ENCODE results near the gene TCEANC2. TPM values are rescaled to one million over a fixed set of nuclear protein-coding genes. Genes with fewer than 3 reads are reported as not detected.

TCEANC2 gene
- total and polyA plus RNA-seq, 2 of the 4 experiments (the other 2 are of a cell fraction) = 2.4 to 3.2 TPM

DNA sequence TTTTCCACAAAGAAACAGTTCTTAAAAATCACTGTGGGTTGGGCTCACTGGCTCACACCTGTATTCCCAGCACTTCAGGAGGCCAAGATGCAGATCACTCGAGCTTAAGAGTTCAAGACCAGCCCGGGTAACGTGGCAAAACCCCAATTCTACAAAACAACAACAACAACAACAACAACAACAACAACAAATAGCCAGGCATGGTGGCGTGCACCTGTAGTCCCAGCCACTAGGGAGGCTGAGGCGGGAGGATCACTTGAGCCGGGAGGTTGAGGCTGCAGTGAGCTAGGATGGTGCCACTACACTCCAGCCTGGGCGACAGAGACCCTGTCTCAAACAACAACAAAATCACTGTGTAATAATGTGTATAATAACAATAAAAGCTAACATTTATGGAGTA is 58.6 kb downstream of the TCEANC2 start:
- Histone ChIP-seq H3K9me1 (ENCODE audit: insufficient read depth, low read length) (no peaks in the 10 kb centered on the region; the same call in 1 of the 2 replicates), H3K9me3 (ENCODE audit: control insufficient read depth, insufficient read depth, low read length) (no peaks in the 10 kb centered on the region), H2BK15ac (ENCODE audit: low read depth, low read length) (no peak overlapping the region), H3K9ac (ENCODE audit: low read depth, low read length) (no peak overlapping the region), H2AK9ac (replicated peaks; ENCODE audit: low read depth, low read length, poor library complexity) (no peak overlapping the region), H2AFZ (replicated peaks; ENCODE audit: low read length, poor library complexity) (no peak overlapping the region), H3K18ac (ENCODE audit: low read depth, low read length) (no peak overlapping the region), H3K4me1 (ENCODE audit: control insufficient read depth, insufficient read depth, low read length) (peaks cover 4% of the 10 kb centered on the region; the same call in 1 of the 2 replicates), H3K23ac (ENCODE audit: low read depth, low read length) (no peak overlapping the region), H2BK5ac (ENCODE audit: low read depth, low read length, poor library complexity, severe bottlenecking) (no peak overlapping the region), H2BK20ac (ENCODE audit: low read depth, low read length) (no peak overlapping the region), H3K14ac (replicated peaks; ENCODE audit: low read depth, low read length) (no peak overlapping the region), H4K8ac (ENCODE audit: low read depth in 2 of 2, low read length in 2 of 2) (no peak overlapping the region), H3K36me3 (ENCODE audit: control insufficient read depth, insufficient read depth, low read length) (no peaks in the 10 kb centered on the region), H3K4me2 (ENCODE audit: low read depth, low read length) (no peak overlapping the region), H2AK5ac (ENCODE audit: low read depth, low read length) (no peak overlapping the region), H4K91ac (ENCODE audit: insufficient read depth, low read depth, low read length) (no peak overlapping the region), H3K27ac (ENCODE audit: insufficient read depth, low read length) (no peak overlapping the region), H3K27me3 (ENCODE audit: control insufficient read depth, insufficient read depth, low read length) (no peaks in the 10 kb centered on the region; the same call in 1 of the 2 replicates), H3K79me1 (ENCODE audit: low read depth in 1 of 2, low read length in 2 of 2) (no peaks in the 10 kb centered on the region), H3K56ac (ENCODE audit: extremely low read depth, insufficient read depth, low read length) (no peak overlapping the region), H3K4me3 (ENCODE audit: insufficient read depth, low read depth, low read length) (no peak overlapping the region), H4K20me1 (ENCODE audit: insufficient read depth, low read length) (no peaks in the 10 kb centered on the region), H2BK120ac (ENCODE audit: low read depth, low read length) (no peak overlapping the region), H4K5ac (ENCODE audit: low read depth, low read length) (no peak overlapping the region), H3K4ac (ENCODE audit: low read depth, low read length) (no peak overlapping the region)
- TF ChIP-seq RAD21 (IDR thresholded peaks at IDR 0.05; ENCODE audit: low read length) = no peak
- TF ChIP-seq RCOR1 (IDR thresholded peaks at IDR 0.05; ENCODE audit: insufficient replicate concordance, low read length) = no peak
- TF ChIP-seq, protein P1, sequence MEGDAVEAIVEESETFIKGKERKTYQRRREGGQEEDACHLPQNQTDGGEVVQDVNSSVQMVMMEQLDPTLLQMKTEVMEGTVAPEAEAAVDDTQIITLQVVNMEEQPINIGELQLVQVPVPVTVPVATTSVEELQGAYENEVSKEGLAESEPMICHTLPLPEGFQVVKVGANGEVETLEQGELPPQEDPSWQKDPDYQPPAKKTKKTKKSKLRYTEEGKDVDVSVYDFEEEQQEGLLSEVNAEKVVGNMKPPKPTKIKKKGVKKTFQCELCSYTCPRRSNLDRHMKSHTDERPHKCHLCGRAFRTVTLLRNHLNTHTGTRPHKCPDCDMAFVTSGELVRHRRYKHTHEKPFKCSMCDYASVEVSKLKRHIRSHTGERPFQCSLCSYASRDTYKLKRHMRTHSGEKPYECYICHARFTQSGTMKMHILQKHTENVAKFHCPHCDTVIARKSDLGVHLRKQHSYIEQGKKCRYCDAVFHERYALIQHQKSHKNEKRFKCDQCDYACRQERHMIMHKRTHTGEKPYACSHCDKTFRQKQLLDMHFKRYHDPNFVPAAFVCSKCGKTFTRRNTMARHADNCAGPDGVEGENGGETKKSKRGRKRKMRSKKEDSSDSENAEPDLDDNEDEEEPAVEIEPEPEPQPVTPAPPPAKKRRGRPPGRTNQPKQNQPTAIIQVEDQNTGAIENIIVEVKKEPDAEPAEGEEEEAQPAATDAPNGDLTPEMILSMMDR (conservative IDR thresholded peaks at IDR 0.05; ENCODE audit: low read depth, low read length) = no peak
- no peak for TF ChIP-seq MXI1 (IDR thresholded peaks at IDR 0.05; ENCODE audit: borderline replicate concordance, low read depth, low read length)
- TF ChIP-seq BHLHE40 (IDR thresholded peaks at IDR 0.05; ENCODE audit: low read depth, low read length) = no peak
- TF ChIP-seq, protein P2, sequence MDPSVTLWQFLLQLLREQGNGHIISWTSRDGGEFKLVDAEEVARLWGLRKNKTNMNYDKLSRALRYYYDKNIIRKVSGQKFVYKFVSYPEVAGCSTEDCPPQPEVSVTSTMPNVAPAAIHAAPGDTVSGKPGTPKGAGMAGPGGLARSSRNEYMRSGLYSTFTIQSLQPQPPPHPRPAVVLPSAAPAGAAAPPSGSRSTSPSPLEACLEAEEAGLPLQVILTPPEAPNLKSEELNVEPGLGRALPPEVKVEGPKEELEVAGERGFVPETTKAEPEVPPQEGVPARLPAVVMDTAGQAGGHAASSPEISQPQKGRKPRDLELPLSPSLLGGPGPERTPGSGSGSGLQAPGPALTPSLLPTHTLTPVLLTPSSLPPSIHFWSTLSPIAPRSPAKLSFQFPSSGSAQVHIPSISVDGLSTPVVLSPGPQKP (IDR thresholded peaks at IDR 0.05; ENCODE audit: borderline replicate concordance, low read depth, low read length) = no peak
- no peak for TF ChIP-seq CEBPB (IDR thresholded peaks at IDR 0.05; ENCODE audit: low read depth, low read length)
- TF ChIP-seq, protein P3, sequence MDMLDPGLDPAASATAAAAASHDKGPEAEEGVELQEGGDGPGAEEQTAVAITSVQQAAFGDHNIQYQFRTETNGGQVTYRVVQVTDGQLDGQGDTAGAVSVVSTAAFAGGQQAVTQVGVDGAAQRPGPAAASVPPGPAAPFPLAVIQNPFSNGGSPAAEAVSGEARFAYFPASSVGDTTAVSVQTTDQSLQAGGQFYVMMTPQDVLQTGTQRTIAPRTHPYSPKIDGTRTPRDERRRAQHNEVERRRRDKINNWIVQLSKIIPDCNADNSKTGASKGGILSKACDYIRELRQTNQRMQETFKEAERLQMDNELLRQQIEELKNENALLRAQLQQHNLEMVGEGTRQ (IDR thresholded peaks at IDR 0.05; ENCODE audit: low read depth, low read length) = no peak
- no peak for TF ChIP-seq SMC3 (IDR thresholded peaks at IDR 0.05; ENCODE audit: low read depth, low read length)
- TF ChIP-seq POLR2A (IDR thresholded peaks at IDR 0.05; ENCODE audit: low read depth, low read length) = no peak
- TF ChIP-seq FOS (IDR thresholded peaks at IDR 0.05; ENCODE audit: low read depth, low read length) = no peak
- no peak for TF ChIP-seq CHD1 (IDR thresholded peaks at IDR 0.05; ENCODE audit: low read depth, low read length)
- no peak for TF ChIP-seq MAZ (IDR thresholded peaks at IDR 0.05; ENCODE audit: borderline replicate concordance, low read depth, low read length)
- no peak for TF ChIP-seq NFE2L2 (IDR thresholded peaks at IDR 0.05; ENCODE audit: low read depth, low read length)
- no peak for TF ChIP-seq RFX5 (IDR thresholded peaks at IDR 0.05; ENCODE audit: low read depth, low read length)
- no peak for TF ChIP-seq MAFK (IDR thresholded peaks at IDR 0.05; ENCODE audit: low read depth, low read length)
- in situ Hi-C loops (cut with MboI; ENCODE audit: low sequenced_read_pairs) (no loop called here), dilution Hi-C loops (cut with HindIII; ENCODE audit: low sequenced_read_pairs, unreplicated experiment) (no loop called here), intact Hi-C loops (cut with micrococcal nuclease) (no loop called here)
- ATAC-seq (ENCODE audit: low read depth) (no peak), DNase-seq (no peak)
- WGBS, 2 experiments (ENCODE audit: extremely low coverage in 2 of 2, insufficient read length in 1 of 2) = no CpG with 5 or more reads among the region's 7 CpGs
- no TSS peak for BruUV-seq (replicated peaks)
- POLR2A ChIA-PET (ENCODE audit: unreplicated experiment) = interaction anchor here (0.6 kb wide), 1 partner anchor 375 kb away, joined by 4 read pairs; no protein-coding TSS in a partner anchor
- CTCF ChIA-PET = interaction anchor here (1.1 kb wide), 1 partner anchor 22 kb away, joined by 3 read pairs; no protein-coding TSS in a partner anchor
